ENCODE results near the gene SLC25A30. TPM values are rescaled to one million over a fixed set of nuclear protein-coding genes. Genes with fewer than 3 reads are reported as not detected.
"Not testable (repeated sequence)": the region's sequence is repeated elsewhere in the genome, so short reads cannot be mapped to it uniquely, and the experiment has no call there.

The SLC25A30 gene
- total and polyA plus RNA-seq, 2 experiments from 2014 or later, result 4.5 to 10.2 TPM

GRCh38 chr13:45436332-45436731 is 18.2 kb upstream of the SLC25A30 start:
- no peak overlapping the region for H3K27ac ChIP-seq
- H3K4me3 ChIP-seq, result no peak overlapping the region
- peaks cover 6% of the 10 kb centered on the region; the same call in 1 of the 2 replicates for H3K4me1 ChIP-seq (ENCODE audit: insufficient read depth)
- H4K20me1 ChIP-seq (ENCODE audit: insufficient read depth), result no peaks in the 10 kb centered on the region
- in situ Hi-C loops (cut with MboI), result no loop called here
- TF ChIP-seq EZH2phosphoT487 (IDR thresholded peaks at IDR 0.05; ENCODE audit: insufficient read depth, low read depth), result no peak
- TF ChIP-seq EZH2 (IDR thresholded peaks at IDR 0.05; ENCODE audit: insufficient read depth, poor library complexity, severe bottlenecking), result no peak
- no peaks in the 10 kb centered on the region for H3K27me3 ChIP-seq (replicated peaks; ENCODE audit: insufficient read depth)
- no peak overlapping the region for H3K9ac ChIP-seq
- H3K9me3 ChIP-seq (ENCODE audit: low read depth), result no peaks in the 10 kb centered on the region
- no peaks in the 10 kb centered on the region for H3K36me3 ChIP-seq (ENCODE audit: low read depth)
- H2AFZ ChIP-seq, result no peak overlapping the region
- peaks cover 10% of the 10 kb centered on the region; the same call in 1 of the 2 replicates for H3F3A ChIP-seq (ENCODE audit: insufficient read depth)
- DNase-seq, result no peak
- H3K4me2 ChIP-seq (ENCODE audit: unreplicated experiment), result no peak overlapping the region
- no peaks in the 10 kb centered on the region for H3K9me2 ChIP-seq (ENCODE audit: insufficient read depth)
- no peaks in the 10 kb centered on the region for H3K79me2 ChIP-seq (ENCODE audit: insufficient read depth)
- WGBS, 2 experiments (ENCODE audit: low coverage in 1 of 2, low lambda C conversion rate in 2 of 2, missing lambda C conversion rate in 2 of 2), result 69 to 73% methylated on average over 9 of the region's 9 CpGs

GRCh38 chr13:45434556-45435371 is 16.6 kb upstream of the SLC25A30 start:
- in situ Hi-C loops (cut with MboI), result no loop called here
- Histone ChIP-seq H3F3A (ENCODE audit: insufficient read depth) (no peaks in the 10 kb centered on the region), H3K79me2 (ENCODE audit: insufficient read depth) (no peaks in the 10 kb centered on the region), H3K27ac (no peak overlapping the region), H3K4me1 (ENCODE audit: insufficient read depth) (no peaks in the 10 kb centered on the region), H3K9me2 (ENCODE audit: insufficient read depth) (no peaks in the 10 kb centered on the region), H3K27me3 (replicated peaks; ENCODE audit: insufficient read depth) (no peaks in the 10 kb centered on the region), H3K4me2 (ENCODE audit: unreplicated experiment) (no peak overlapping the region), H2AFZ (no peak overlapping the region), H4K20me1 (ENCODE audit: insufficient read depth) (no peaks in the 10 kb centered on the region), H3K9ac (no peak overlapping the region), H3K36me3 (ENCODE audit: low read depth) (no peaks in the 10 kb centered on the region), H3K9me3 (ENCODE audit: low read depth) (no peaks in the 10 kb centered on the region), H3K4me3 (no peak overlapping the region)
- WGBS, 2 experiments (ENCODE audit: low coverage in 1 of 2, low lambda C conversion rate in 2 of 2, missing lambda C conversion rate in 2 of 2), result 65 to 66% methylated on average over 8 of the region's 8 CpGs
- no peak for TF ChIP-seq EZH2 (IDR thresholded peaks at IDR 0.05; ENCODE audit: insufficient read depth, poor library complexity, severe bottlenecking)
- no peak for TF ChIP-seq EZH2phosphoT487 (IDR thresholded peaks at IDR 0.05; ENCODE audit: insufficient read depth, low read depth)
- no peak for DNase-seq

- 42 to 45% methylated on average over 5 of the region's 5 CpGs for WGBS, 2 experiments (ENCODE audit: low coverage in 1 of 2, low lambda C conversion rate in 2 of 2, missing lambda C conversion rate in 2 of 2)
- no peak for DNase-seq
- H3K4me1 ChIP-seq (ENCODE audit: insufficient read depth), result no peaks in the 10 kb centered on the region
- TF ChIP-seq EZH2phosphoT487 (IDR thresholded peaks at IDR 0.05; ENCODE audit: insufficient read depth, low read depth) (no peak), EZH2 (IDR thresholded peaks at IDR 0.05; ENCODE audit: insufficient read depth, poor library complexity, severe bottlenecking) (no peak)
- H3K4me2 ChIP-seq (ENCODE audit: unreplicated experiment), result no peak overlapping the region
- no peaks in the 10 kb centered on the region for H3K36me3 ChIP-seq (ENCODE audit: low read depth)
- in situ Hi-C loops (cut with MboI), result no loop called here
- H3K79me2 ChIP-seq (ENCODE audit: insufficient read depth), result no peaks in the 10 kb centered on the region
- no peaks in the 10 kb centered on the region for H3K9me3 ChIP-seq (ENCODE audit: low read depth)
- H3K27me3 ChIP-seq (replicated peaks; ENCODE audit: insufficient read depth), result no peaks in the 10 kb centered on the region
- no peak overlapping the region for H3K9ac ChIP-seq
- no peaks in the 10 kb centered on the region for H3K9me2 ChIP-seq (ENCODE audit: insufficient read depth)
- H2AFZ ChIP-seq, result 0 out of 2 replicates have a peak overlapping the region, but pooled peaks have one; percentile 19
- no peaks in the 10 kb centered on the region for H3F3A ChIP-seq (ENCODE audit: insufficient read depth)
- H3K27ac ChIP-seq, result no peak overlapping the region
- H4K20me1 ChIP-seq (ENCODE audit: insufficient read depth), result no peaks in the 10 kb centered on the region
- H3K4me3 ChIP-seq, result no peak overlapping the region
Measured at GRCh38 chr13:45433381-45433790, 15.2 kb upstream of the SLC25A30 start.

- H3F3A ChIP-seq (ENCODE audit: insufficient read depth), result no peaks in the 10 kb centered on the region
- no peaks in the 10 kb centered on the region for H3K9me3 ChIP-seq (ENCODE audit: low read depth)
- TF ChIP-seq EZH2phosphoT487 (IDR thresholded peaks at IDR 0.05; ENCODE audit: insufficient read depth, low read depth), result no peak
- no peak for TF ChIP-seq EZH2 (IDR thresholded peaks at IDR 0.05; ENCODE audit: insufficient read depth, poor library complexity, severe bottlenecking)
- no peak overlapping the region for H3K4me3 ChIP-seq
- H3K4me2 ChIP-seq (ENCODE audit: unreplicated experiment), result no peak overlapping the region
- H4K20me1 ChIP-seq (ENCODE audit: insufficient read depth), result no peaks in the 10 kb centered on the region
- no peak overlapping the region for H3K9ac ChIP-seq
- 0 out of 2 replicates have a peak overlapping the region, but pooled peaks have one; percentile 19 for H2AFZ ChIP-seq
- in situ Hi-C loops (cut with MboI), result no loop called here
- no peak overlapping the region for H3K27ac ChIP-seq
- no peak for DNase-seq
- H3K36me3 ChIP-seq (ENCODE audit: low read depth), result no peaks in the 10 kb centered on the region
- no peaks in the 10 kb centered on the region for H3K4me1 ChIP-seq (ENCODE audit: insufficient read depth)
- no peaks in the 10 kb centered on the region for H3K9me2 ChIP-seq (ENCODE audit: insufficient read depth)
- H3K79me2 ChIP-seq (ENCODE audit: insufficient read depth), result no peaks in the 10 kb centered on the region
- 65 to 70% methylated on average over 6 of the region's 6 CpGs for WGBS, 2 experiments (ENCODE audit: low coverage in 1 of 2, low lambda C conversion rate in 2 of 2, missing lambda C conversion rate in 2 of 2)
- H3K27me3 ChIP-seq (replicated peaks; ENCODE audit: insufficient read depth), result no peaks in the 10 kb centered on the region
Measured at GRCh38 chr13:45432737-45433380, 14.7 kb upstream of the SLC25A30 start.

- H3K4me3 ChIP-seq; H3K27ac ChIP-seq; H3K4me1 ChIP-seq (ENCODE audit: insufficient read depth); in situ Hi-C loops (cut with MboI); H3K79me2 ChIP-seq (ENCODE audit: insufficient read depth); H3K9ac ChIP-seq; DNase-seq; H3F3A ChIP-seq (ENCODE audit: insufficient read depth); H3K36me3 ChIP-seq (ENCODE audit: low read depth); H4K20me1 ChIP-seq (ENCODE audit: insufficient read depth); H3K4me2 ChIP-seq (ENCODE audit: unreplicated experiment); H3K27me3 ChIP-seq (replicated peaks; ENCODE audit: insufficient read depth); H3K9me2 ChIP-seq (ENCODE audit: insufficient read depth); H3K9me3 ChIP-seq (ENCODE audit: low read depth): not testable (repeated sequence)
- WGBS, 2 experiments (ENCODE audit: low coverage in 1 of 2, low lambda C conversion rate in 2 of 2, missing lambda C conversion rate in 2 of 2), result 75% methylated on average over 16 of the region's 16 CpGs
- H2AFZ ChIP-seq, result 0 out of 2 replicates have a peak overlapping the region, but pooled peaks have one; percentile 23
Measured at GRCh38 chr13:45426056-45426841, 8.1 kb upstream of the SLC25A30 start.

Data from GM23248 (cell line).